Measurements from ENCODE around the gene FYCO1. TPM values are rescaled to one million over a fixed set of nuclear protein-coding genes. Genes with fewer than 3 reads are reported as not detected.

The FYCO1 gene
- total and polyA plus RNA-seq, 7 donors: 14.0 to 129 (median 68.3) TPM

GRCh38 chr3:45994419-45995235 is 997 bp downstream of the FYCO1 start:
- ATAC-seq: peak; percentile 7 to 44 (median 28)

GRCh38 chr3:45993421-45994027 is 2.1 kb downstream of the FYCO1 start:
- Histone ChIP-seq H3K27me3 (ENCODE audit: insufficient read depth in 3 of 3, low read length in 2 of 3) (no peaks in the 10 kb centered on the region), H3K36me3 (ENCODE audit: insufficient read depth in 1 of 2, low read depth in 1 of 2) (no peaks in the 10 kb centered on the region), H3K27ac (peak overlapping the region; percentile 99), H3K4me1 (peaks cover 65% of the 10 kb centered on the region), H3K4me3 (peak overlapping the region; percentile 96), H3K9me3 (no peaks in the 10 kb centered on the region)
- DNase-seq (no peak), ATAC-seq (no peak)
- WGBS, 3 donors: 48 to 83% (median 64%) methylated on average over 3 of the region's 3 CpGs
- intact Hi-C loops (cut with DNase I): no loop called here
- TF ChIP-seq CTCF (IDR thresholded peaks at IDR 0.05): no peak

More at GRCh38 chr3:45994419-45995235, 997 bp downstream of the FYCO1 start:
- H3K9me3 ChIP-seq: no peaks in the 10 kb centered on the region
- H3K4me1 ChIP-seq: peaks cover 54% of the 10 kb centered on the region
- H3K4me3 ChIP-seq: peak overlapping the region; percentile 96
- no peaks in the 10 kb centered on the region for H3K36me3 ChIP-seq (ENCODE audit: insufficient read depth in 1 of 2, low read depth in 1 of 2)
- intact Hi-C loops (cut with DNase I): loop anchor here (5.0 kb wide), 3 partner anchors 52 to 68 kb away; partner anchors contain the start of gene CXCR6 (in 1 of the 2)
- DNase-seq: no peak
- 6 to 8% (median 6%) methylated on average over 16 of the region's 16 CpGs for WGBS, 3 donors
- no peak for TF ChIP-seq CTCF (IDR thresholded peaks at IDR 0.05)
- H3K27me3 ChIP-seq (ENCODE audit: insufficient read depth in 3 of 3, low read length in 2 of 3): no peaks in the 10 kb centered on the region
- H3K27ac ChIP-seq: peak overlapping the region; percentile 99

GRCh38 chr3:45992821-45993221 is 2.8 kb downstream of the FYCO1 start:
- Histone ChIP-seq H3K4me1 (peaks cover 72% of the 10 kb centered on the region), H3K36me3 (ENCODE audit: insufficient read depth in 1 of 2, low read depth in 1 of 2) (no peaks in the 10 kb centered on the region), H3K27me3 (ENCODE audit: insufficient read depth in 3 of 3, low read length in 2 of 3) (no peaks in the 10 kb centered on the region), H3K27ac (peak overlapping the region; percentile 99), H3K4me3 (no peak overlapping the region), H3K9me3 (no peaks in the 10 kb centered on the region)
- intact Hi-C loops (cut with DNase I): no loop called here
- 39 to 59% (median 50%) methylated on average over 2 of the region's 2 CpGs for WGBS, 3 donors
- no peak for ATAC-seq
- no peak for DNase-seq
- TF ChIP-seq CTCF (IDR thresholded peaks at IDR 0.05): no peak

- peak; percentile 16 to 46 (median 41) for ATAC-seq
- peaks cover 78% of the 10 kb centered on the region for H3K4me1 ChIP-seq
- 16 to 32% (median 28%) methylated on average over 2 of the region's 2 CpGs for WGBS, 3 donors
Measured at GRCh38 chr3:45992133-45992729, 3.4 kb downstream of the FYCO1 start.

More at GRCh38 chr3:45992133-45992729, 3.4 kb downstream of the FYCO1 start:
- no peaks in the 10 kb centered on the region for H3K9me3 ChIP-seq
- H3K4me3 ChIP-seq: peak overlapping the region; percentile 13
- no peak for TF ChIP-seq CTCF (IDR thresholded peaks at IDR 0.05)
- H3K27ac ChIP-seq: peak overlapping the region; percentile 99
- DNase-seq: no peak
- H3K27me3 ChIP-seq (ENCODE audit: insufficient read depth in 3 of 3, low read length in 2 of 3): no peaks in the 10 kb centered on the region
- no peaks in the 10 kb centered on the region for H3K36me3 ChIP-seq (ENCODE audit: insufficient read depth in 1 of 2, low read depth in 1 of 2)
- intact Hi-C loops (cut with DNase I): no loop called here

Measured in psoas muscle (tissue), 8 donors.